Coronary artery (tissue), 2 donors: ENCODE results near the gene ANAPC5.

Source experiments
- DNase-seq: peaks from one replicate; pipeline ENCODE4 v3.0.0-alpha.2; 2017; ENCODE audit warnings: low spot score
- H3K27ac ChIP-seq, 2 donors: fragments of 200-600 bp; sonication (generic); one replicate each; pipeline ENCODE4 v1.5.1; 2016 to 2019
- H3K4me3 ChIP-seq: fragments of 200-600 bp; sonication (generic); 2 replicates; pipeline ENCODE4 v1.5.1; 2016; ENCODE audit warnings: mild to moderate bottlenecking, moderate library complexity
- CTCF ChIP-seq: fragments of 200-600 bp; sonication (generic); IDR thresholded peaks from one replicate; pipeline ENCODE4 v1.5.1; 2019; ENCODE audit warnings: antibody characterized with exemption

Gene ANAPC5

GRCh38 chr12:121346747-121347146, 5.5 kb downstream of the ANAPC5 start:
- Histone ChIP-seq H3K4me3 (no peak overlapping the region), H3K27ac (no peak overlapping the region)
- no peak for DNase-seq
- TF ChIP-seq CTCF = no peak

- H3K4me3 ChIP-seq = no peak overlapping the region
- H3K27ac ChIP-seq = no peak overlapping the region
- DNase-seq = no peak
- TF ChIP-seq CTCF = no peak
Observed at GRCh38 chr12:121345151-121345815, 6.9 kb downstream of the ANAPC5 start.

- TF ChIP-seq CTCF = no peak
- Histone ChIP-seq H3K27ac (no peak overlapping the region), H3K4me3 (no peak overlapping the region)
- DNase-seq = no peak
Observed at GRCh38 chr12:121344506-121344905, 7.7 kb downstream of the ANAPC5 start.

GRCh38 chr12:121337416-121337815, 14.8 kb downstream of the ANAPC5 start:
- no peak for TF ChIP-seq CTCF
- no peak overlapping the region for H3K4me3 ChIP-seq
- no peak overlapping the region for H3K27ac ChIP-seq
- DNase-seq = no peak

- Histone ChIP-seq H3K4me3 (no peak overlapping the region), H3K27ac (no peak overlapping the region)
- no peak for DNase-seq
- TF ChIP-seq CTCF = no peak
Observed at GRCh38 chr12:121334513-121335343, 17.5 kb downstream of the ANAPC5 start.

- no peak for DNase-seq
- TF ChIP-seq CTCF = no peak
- H3K27ac ChIP-seq = no peak overlapping the region
- no peak overlapping the region for H3K4me3 ChIP-seq
Observed at GRCh38 chr12:121333747-121334146, 18.5 kb downstream of the ANAPC5 start.

GRCh38 chr12:121331248-121331647, 21.0 kb downstream of the ANAPC5 start:
- no peak for TF ChIP-seq CTCF
- DNase-seq = no peak
- H3K27ac ChIP-seq = no peak overlapping the region

More at GRCh38 chr12:121331248-121331647, 21.0 kb downstream of the ANAPC5 start:
- no peak overlapping the region for H3K4me3 ChIP-seq
